OCI-LY7 (cell line): Measurements from ENCODE around the gene IGDCC3. TPM values are rescaled to one million over a fixed set of nuclear protein-coding genes. Genes with fewer than 3 reads are reported as not detected.
"Not testable (repeated sequence)": the region's sequence is repeated elsewhere in the genome, so short reads cannot be mapped to it uniquely, and the experiment has no call there.

Experiments used
- BruUV-seq: library from RNA; stranded (reverse); fragments of 400-500 nt; replicated peaks from 2 replicates; lab custom pipeline; 2021; lab: Mats Ljungman, UMichigan
- CTCF ChIA-PET: fragments of 300-600 bp; sonication (Branson Sonifier 250); formaldehyde crosslinking; loops from one replicate; lab custom pipeline; 2022; ENCODE audit warnings: antibody characterized with exemption; ENCODE audit not compliant: unreplicated experiment; lab: Charles Lee
- POLR2A ChIA-PET: fragments of 300-600 bp; sonication (Branson Sonifier 250); formaldehyde crosslinking; loops from one replicate; lab custom pipeline; 2022; ENCODE audit warnings: antibody characterized with exemption; lab: Charles Lee
- DNase-seq: peaks from one replicate; pipeline ENCODE4 v3.0.0-alpha.2; 2015; ENCODE audit warnings: low spot score
- H2AFZ ChIP-seq: fragments of 200-600 bp; sonication (generic), shearing (Covaris generic); 2 replicates; pipeline ENCODE4 v1.6.1; 2014; ENCODE audit warnings: mild to moderate bottlenecking, antibody characterized with exemption, low read length, moderate library complexity
- H3K27ac ChIP-seq: fragments of 200-600 bp; sonication (generic); 2 replicates; pipeline ENCODE4 v1.5.1; 2014; ENCODE audit warnings: mixed run types, low read depth, mild to moderate bottlenecking, moderate library complexity, low read length, inconsistent platforms; ENCODE audit not compliant: poor library complexity, severe bottlenecking
- H3K36me3 ChIP-seq: fragments of 200-600 bp; sonication (generic); 2 replicates; pipeline ENCODE4 v1.6.1; 2014; ENCODE audit warnings: mild to moderate bottlenecking, antibody characterized with exemption, low read length, moderate library complexity, mixed read lengths; ENCODE audit not compliant: insufficient read depth
- H3K4me1 ChIP-seq: fragments of 200-600 bp; sonication (generic); 2 replicates; pipeline ENCODE4 v1.5.1; 2014; ENCODE audit warnings: mild to moderate bottlenecking, low read length; ENCODE audit not compliant: insufficient read depth, poor library complexity, severe bottlenecking
- H3K4me2 ChIP-seq: fragments of 200-600 bp; sonication (generic); 2 replicates; pipeline ENCODE4 v1.6.1; 2014; ENCODE audit warnings: mild to moderate bottlenecking, low read length
- H3K4me3 ChIP-seq: fragments of 200-600 bp; sonication (generic); 2 replicates; pipeline ENCODE4 v1.5.1; 2014; ENCODE audit warnings: mild to moderate bottlenecking, low read depth, low read length; ENCODE audit not compliant: poor library complexity, severe bottlenecking
- H3K79me2 ChIP-seq: fragments of 200-600 bp; sonication (generic); 2 replicates; pipeline ENCODE4 v1.6.1; 2016; ENCODE audit warnings: low read depth, mild to moderate bottlenecking, low read length, moderate library complexity, mixed read lengths; ENCODE audit not compliant: insufficient read depth
- H3K9me2 ChIP-seq: fragments of 200-600 bp; sonication (generic); 2 replicates; pipeline ENCODE4 v1.6.1; 2016; ENCODE audit warnings: mild to moderate bottlenecking, low read length, mixed read lengths; ENCODE audit not compliant: insufficient read depth
- H3K9me3 ChIP-seq: fragments of 200-600 bp; sonication (generic); 2 replicates; pipeline ENCODE4 v1.6.1; 2014; ENCODE audit warnings: mild to moderate bottlenecking, mixed run types, low read length, mixed read lengths
- H4K20me1 ChIP-seq: fragments of 200-600 bp; sonication (generic); 2 replicates; pipeline ENCODE4 v1.6.1; 2014; ENCODE audit warnings: mild to moderate bottlenecking, antibody characterized with exemption, low read length, moderate library complexity, mixed read lengths; ENCODE audit not compliant: insufficient read depth
- EZH2phosphoT487 ChIP-seq: fragments of 200-600 bp; sonication (generic); IDR thresholded peaks from 2 replicates; pipeline ENCODE4 v1.6.1; 2018; ENCODE audit warnings: low read depth, borderline replicate concordance, mild to moderate bottlenecking, mixed run types, antibody characterized with exemption, low read length, moderate library complexity, mixed read lengths
- intact Hi-C: fragments of 100-400 bp; cut with micrococcal nuclease; formaldehyde crosslinking; loops from one replicate; pipeline ENCODE4 v1.10.0; 2022; ENCODE audit not compliant: unreplicated experiment
- total RNA-seq, 2 experiments: library from RNA; depleted of rRNA in 1 of 2; stranded (reverse); fragments of >200 nt in 1 of 2; shearing (Covaris generic) in 1 of 2; gene quantifications; 2 replicates each; pipeline ENCODE4 v1.2.3, GENCODE V29; 2014 to 2022
- TF ChIP-seq, protein P1 (sequence below): fragments of 200-600 bp; sonication (generic); conservative IDR thresholded peaks from 2 replicates; pipeline ENCODE4 v1.5.1; 2014; ENCODE audit warnings: mild to moderate bottlenecking, antibody characterized with exemption, low read length, moderate library complexity, mixed read lengths

Gene IGDCC3
- total RNA-seq, 2 experiments from 2014 or later: not detected

- Histone ChIP-seq H3K4me3 (no peak overlapping the region), H3K4me2 (no peak overlapping the region)
- POLR2A ChIA-PET: no interaction called here
Measured at GRCh38 chr15:65355988-65356353, 21.8 kb downstream of the IGDCC3 start.

GRCh38 chr15:65355173-65355987, 22.4 kb downstream of the IGDCC3 start:
- no peaks in the 10 kb centered on the region for H4K20me1 ChIP-seq
- no TSS peak for BruUV-seq
- TF ChIP-seq, protein P1, sequence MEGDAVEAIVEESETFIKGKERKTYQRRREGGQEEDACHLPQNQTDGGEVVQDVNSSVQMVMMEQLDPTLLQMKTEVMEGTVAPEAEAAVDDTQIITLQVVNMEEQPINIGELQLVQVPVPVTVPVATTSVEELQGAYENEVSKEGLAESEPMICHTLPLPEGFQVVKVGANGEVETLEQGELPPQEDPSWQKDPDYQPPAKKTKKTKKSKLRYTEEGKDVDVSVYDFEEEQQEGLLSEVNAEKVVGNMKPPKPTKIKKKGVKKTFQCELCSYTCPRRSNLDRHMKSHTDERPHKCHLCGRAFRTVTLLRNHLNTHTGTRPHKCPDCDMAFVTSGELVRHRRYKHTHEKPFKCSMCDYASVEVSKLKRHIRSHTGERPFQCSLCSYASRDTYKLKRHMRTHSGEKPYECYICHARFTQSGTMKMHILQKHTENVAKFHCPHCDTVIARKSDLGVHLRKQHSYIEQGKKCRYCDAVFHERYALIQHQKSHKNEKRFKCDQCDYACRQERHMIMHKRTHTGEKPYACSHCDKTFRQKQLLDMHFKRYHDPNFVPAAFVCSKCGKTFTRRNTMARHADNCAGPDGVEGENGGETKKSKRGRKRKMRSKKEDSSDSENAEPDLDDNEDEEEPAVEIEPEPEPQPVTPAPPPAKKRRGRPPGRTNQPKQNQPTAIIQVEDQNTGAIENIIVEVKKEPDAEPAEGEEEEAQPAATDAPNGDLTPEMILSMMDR: no peak
- TF ChIP-seq EZH2phosphoT487: no peak
- H3K4me2 ChIP-seq: no peak overlapping the region
- H3K4me3 ChIP-seq: no peak overlapping the region
- intact Hi-C loops: no loop called here
- ChIA-PET CTCF (no interaction called here), POLR2A (no interaction called here)
- no peak overlapping the region for H3K27ac ChIP-seq
- H3K9me3 ChIP-seq: peaks cover 12% of the 10 kb centered on the region
- no peak overlapping the region for H2AFZ ChIP-seq
- no peaks in the 10 kb centered on the region for H3K9me2 ChIP-seq
- no peak for DNase-seq
- H3K36me3 ChIP-seq: no peaks in the 10 kb centered on the region
- no peaks in the 10 kb centered on the region for H3K4me1 ChIP-seq
- no peaks in the 10 kb centered on the region for H3K79me2 ChIP-seq

More at GRCh38 chr15:65355988-65356353, 21.8 kb downstream of the IGDCC3 start:
- Histone ChIP-seq H3K36me3 (no peaks in the 10 kb centered on the region), H3K9me2 (no peaks in the 10 kb centered on the region), H3K79me2 (no peaks in the 10 kb centered on the region), H4K20me1 (no peaks in the 10 kb centered on the region), H3K4me1 (no peaks in the 10 kb centered on the region), H3K9me3 (peaks cover 12% of the 10 kb centered on the region), H2AFZ (no peak overlapping the region), H3K27ac (no peak overlapping the region)
- TF ChIP-seq EZH2phosphoT487: no peak
- TF ChIP-seq, protein P1: no peak
- no peak for DNase-seq
- intact Hi-C loops: no loop called here
- BruUV-seq: no TSS peak
- CTCF ChIA-PET: no interaction called here

DNA sequence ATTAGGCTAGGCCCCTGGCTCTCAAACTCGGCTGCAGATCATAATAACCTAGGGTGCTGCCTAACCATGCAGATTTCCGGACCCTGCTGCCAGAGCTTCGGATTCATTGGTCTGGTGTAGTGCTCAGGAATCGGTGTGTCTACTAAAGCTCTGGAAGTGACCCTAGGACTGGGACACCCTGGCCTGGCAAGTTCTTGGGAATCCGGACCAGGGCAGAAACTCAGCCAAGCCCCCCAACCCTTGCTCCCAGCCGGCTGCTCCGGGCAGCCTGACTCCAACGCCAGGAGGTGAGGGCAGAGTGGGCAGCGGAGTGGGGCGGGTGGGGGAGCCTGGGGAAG, 23.0 kb downstream of the IGDCC3 start:
- Histone ChIP-seq H4K20me1 (no peaks in the 10 kb centered on the region), H3K4me2 (no peak overlapping the region), H3K4me3 (no peak overlapping the region), H3K36me3 (no peaks in the 10 kb centered on the region), H2AFZ (no peak overlapping the region), H3K27ac (no peak overlapping the region), H3K4me1 (no peaks in the 10 kb centered on the region), H3K9me3 (peaks cover 12% of the 10 kb centered on the region), H3K79me2 (no peaks in the 10 kb centered on the region), H3K9me2 (no peaks in the 10 kb centered on the region)
- no peak for DNase-seq
- ChIA-PET CTCF (no interaction called here), POLR2A (no interaction called here)
- TF ChIP-seq, protein P1: no peak
- intact Hi-C loops: no loop called here
- no TSS peak for BruUV-seq

GRCh38 chr15:65351972-65352371, 25.8 kb downstream of the IGDCC3 start:
- H3K4me2 ChIP-seq, H4K20me1 ChIP-seq, H3K4me1 ChIP-seq, DNase-seq, CTCF ChIA-PET, BruUV-seq, H3K79me2 ChIP-seq, H3K9me2 ChIP-seq, POLR2A ChIA-PET, intact Hi-C loops, H3K36me3 ChIP-seq, H2AFZ ChIP-seq, H3K4me3 ChIP-seq, H3K27ac ChIP-seq: not testable (repeated sequence)
- H3K9me3 ChIP-seq: peaks cover 12% of the 10 kb centered on the region
